ENCODE measurements around the gene PANK1.

The PANK1 gene

DNA sequence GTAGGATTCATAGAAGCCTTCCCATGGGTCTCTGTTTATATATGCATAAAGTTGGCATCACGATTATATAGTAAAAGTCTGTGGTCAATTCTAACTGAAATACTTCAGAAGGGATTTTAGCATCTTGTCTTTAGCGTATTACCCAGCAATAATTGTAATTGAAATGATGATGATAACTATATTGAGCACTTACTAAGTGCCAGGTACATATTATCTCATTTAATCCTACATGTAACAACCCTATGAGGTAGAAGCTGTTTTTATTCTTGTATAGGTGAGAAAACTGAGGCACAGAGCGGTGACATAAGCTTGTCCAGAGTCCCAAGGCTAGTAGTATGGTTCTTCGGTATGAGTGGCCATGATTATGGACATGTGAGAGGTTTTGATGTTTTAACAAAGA lies 33.8 kb downstream of the PANK1 start:
- DNase-seq: no peak
- Histone ChIP-seq H3K36me3 (replicated peaks; ENCODE audit: insufficient read depth, low read length) (no peaks in the 10 kb centered on the region), H3K27ac (ENCODE audit: low read length) (no peak overlapping the region), H3K9ac (ENCODE audit: low read length) (no peak overlapping the region), H3K4me2 (ENCODE audit: low read depth, low read length) (no peak overlapping the region), H3K27me3 (replicated peaks; ENCODE audit: insufficient read depth, low read length) (no peaks in the 10 kb centered on the region), H3F3A (ENCODE audit: insufficient read depth, low read length) (no peaks in the 10 kb centered on the region), H3K9me3 (replicated peaks; ENCODE audit: insufficient read depth, low read length) (no peaks in the 10 kb centered on the region), H2AFZ (ENCODE audit: low read length) (no peak overlapping the region), H3K4me1 (ENCODE audit: low read length) (no peaks in the 10 kb centered on the region), H3K4me3 (ENCODE audit: low read length) (no peak overlapping the region), H3K79me2 (ENCODE audit: low read length) (no peaks in the 10 kb centered on the region), H4K20me1 (ENCODE audit: insufficient read depth, low read length) (no peaks in the 10 kb centered on the region), H3K9me2 (replicated peaks; ENCODE audit: insufficient read depth, low read length) (no peaks in the 10 kb centered on the region)
- no peak for TF ChIP-seq EZH2 (optimal IDR thresholded peaks at IDR 0.05; ENCODE audit: low read depth, low read length)

DNA sequence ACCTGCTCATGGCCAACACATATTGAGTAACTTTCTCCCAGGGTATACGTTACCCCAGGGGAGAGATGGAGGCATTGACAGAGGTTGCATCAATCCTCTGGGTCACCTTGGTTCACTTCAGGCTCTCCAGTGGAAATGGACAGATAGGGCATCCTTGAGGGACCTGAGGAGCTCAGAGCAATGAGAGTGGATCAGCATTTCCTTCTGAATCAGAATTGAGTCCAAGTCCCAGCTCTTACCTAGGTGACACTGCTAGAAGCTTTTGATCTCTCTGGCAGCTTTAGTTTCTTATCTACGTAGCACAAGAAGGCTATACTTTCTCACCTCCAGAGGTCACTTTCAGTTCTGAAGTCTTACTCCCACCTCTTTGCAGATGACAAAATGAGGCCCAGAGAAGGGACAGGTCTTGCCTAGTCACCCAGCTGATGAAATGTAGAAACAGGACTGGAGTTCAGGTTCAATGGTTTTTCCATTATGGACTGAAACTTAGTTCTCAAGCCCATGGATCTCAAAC lies 35.2 kb downstream of the PANK1 start:
- Histone ChIP-seq H3K79me2 (ENCODE audit: low read length) (no peaks in the 10 kb centered on the region), H3K27ac (ENCODE audit: low read length) (no peak overlapping the region), H3K4me2 (ENCODE audit: low read depth, low read length) (no peak overlapping the region), H3K4me1 (ENCODE audit: low read length) (no peaks in the 10 kb centered on the region), H3K9ac (ENCODE audit: low read length) (no peak overlapping the region), H4K20me1 (ENCODE audit: insufficient read depth, low read length) (no peaks in the 10 kb centered on the region), H3F3A (ENCODE audit: insufficient read depth, low read length) (no peaks in the 10 kb centered on the region), H2AFZ (ENCODE audit: low read length) (no peak overlapping the region), H3K9me3 (replicated peaks; ENCODE audit: insufficient read depth, low read length) (no peaks in the 10 kb centered on the region), H3K27me3 (replicated peaks; ENCODE audit: insufficient read depth, low read length) (no peaks in the 10 kb centered on the region), H3K4me3 (ENCODE audit: low read length) (no peak overlapping the region), H3K36me3 (replicated peaks; ENCODE audit: insufficient read depth, low read length) (no peaks in the 10 kb centered on the region), H3K9me2 (replicated peaks; ENCODE audit: insufficient read depth, low read length) (no peaks in the 10 kb centered on the region)
- DNase-seq: peak; percentile 27
- TF ChIP-seq EZH2phosphoT487 (IDR thresholded peaks at IDR 0.05; ENCODE audit: low read length) (no peak), EZH2 (optimal IDR thresholded peaks at IDR 0.05; ENCODE audit: low read depth, low read length) (no peak)
- TF ChIP-seq, protein P1, sequence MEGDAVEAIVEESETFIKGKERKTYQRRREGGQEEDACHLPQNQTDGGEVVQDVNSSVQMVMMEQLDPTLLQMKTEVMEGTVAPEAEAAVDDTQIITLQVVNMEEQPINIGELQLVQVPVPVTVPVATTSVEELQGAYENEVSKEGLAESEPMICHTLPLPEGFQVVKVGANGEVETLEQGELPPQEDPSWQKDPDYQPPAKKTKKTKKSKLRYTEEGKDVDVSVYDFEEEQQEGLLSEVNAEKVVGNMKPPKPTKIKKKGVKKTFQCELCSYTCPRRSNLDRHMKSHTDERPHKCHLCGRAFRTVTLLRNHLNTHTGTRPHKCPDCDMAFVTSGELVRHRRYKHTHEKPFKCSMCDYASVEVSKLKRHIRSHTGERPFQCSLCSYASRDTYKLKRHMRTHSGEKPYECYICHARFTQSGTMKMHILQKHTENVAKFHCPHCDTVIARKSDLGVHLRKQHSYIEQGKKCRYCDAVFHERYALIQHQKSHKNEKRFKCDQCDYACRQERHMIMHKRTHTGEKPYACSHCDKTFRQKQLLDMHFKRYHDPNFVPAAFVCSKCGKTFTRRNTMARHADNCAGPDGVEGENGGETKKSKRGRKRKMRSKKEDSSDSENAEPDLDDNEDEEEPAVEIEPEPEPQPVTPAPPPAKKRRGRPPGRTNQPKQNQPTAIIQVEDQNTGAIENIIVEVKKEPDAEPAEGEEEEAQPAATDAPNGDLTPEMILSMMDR (IDR thresholded peaks at IDR 0.05; ENCODE audit: low read length): no peak

DNA sequence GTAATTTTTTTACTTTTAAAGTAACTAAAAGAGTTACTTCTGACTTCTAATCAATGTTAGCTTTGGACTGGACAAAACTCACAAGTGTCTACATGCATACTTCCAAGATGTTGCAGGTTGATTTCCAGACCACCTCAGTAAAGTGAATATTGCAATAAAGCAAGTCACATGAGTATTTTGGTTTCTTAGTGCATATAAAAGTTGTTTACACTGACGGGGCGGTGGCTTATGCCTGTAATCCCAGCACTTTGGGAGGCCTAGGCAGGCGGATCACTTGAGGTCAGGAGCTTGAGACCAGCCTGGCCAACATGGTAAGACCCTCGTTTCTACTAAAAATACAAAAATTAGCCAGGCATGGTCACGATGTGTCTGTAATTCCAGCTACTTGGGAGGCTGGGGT lies 40.8 kb downstream of the PANK1 start:
- H3K4me2 ChIP-seq (ENCODE audit: low read depth, low read length): no peak overlapping the region
- no peaks in the 10 kb centered on the region for H3K36me3 ChIP-seq (replicated peaks; ENCODE audit: insufficient read depth, low read length)
- H4K20me1 ChIP-seq (ENCODE audit: insufficient read depth, low read length): no peaks in the 10 kb centered on the region
- no peak overlapping the region for H3K4me3 ChIP-seq (ENCODE audit: low read length)
- no peaks in the 10 kb centered on the region for H3F3A ChIP-seq (ENCODE audit: insufficient read depth, low read length)
- no peak for TF ChIP-seq EZH2phosphoT487 (IDR thresholded peaks at IDR 0.05; ENCODE audit: low read length)
- no peak for TF ChIP-seq EZH2 (optimal IDR thresholded peaks at IDR 0.05; ENCODE audit: low read depth, low read length)
- no peak overlapping the region for H2AFZ ChIP-seq (ENCODE audit: low read length)
- H3K9ac ChIP-seq (ENCODE audit: low read length): no peak overlapping the region
- H3K27ac ChIP-seq (ENCODE audit: low read length): no peak overlapping the region
- no peaks in the 10 kb centered on the region for H3K27me3 ChIP-seq (replicated peaks; ENCODE audit: insufficient read depth, low read length)
- no peak for DNase-seq
- no peaks in the 10 kb centered on the region for H3K9me3 ChIP-seq (replicated peaks; ENCODE audit: insufficient read depth, low read length)
- no peaks in the 10 kb centered on the region for H3K79me2 ChIP-seq (ENCODE audit: low read length)
- no peaks in the 10 kb centered on the region for H3K9me2 ChIP-seq (replicated peaks; ENCODE audit: insufficient read depth, low read length)
- no peaks in the 10 kb centered on the region for H3K4me1 ChIP-seq (ENCODE audit: low read length)

DNA sequence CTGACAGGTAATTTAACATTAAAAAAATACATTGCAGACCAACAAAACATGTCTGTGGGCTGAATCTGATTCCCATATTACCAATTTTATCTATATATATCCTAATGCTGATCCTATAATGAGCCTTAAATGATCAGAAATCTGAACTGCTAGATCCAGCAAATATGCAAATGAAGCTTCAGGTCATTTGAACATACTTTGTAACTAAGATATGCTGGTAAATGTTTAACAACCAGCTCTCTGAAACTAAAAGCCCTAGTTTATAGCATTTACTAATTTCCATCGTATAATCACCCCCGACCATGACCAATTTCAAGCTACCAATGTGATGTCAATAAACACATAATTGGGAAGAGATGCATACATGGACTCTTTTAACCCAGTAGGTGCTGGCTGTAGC lies 42.1 kb downstream of the PANK1 start:
- TF ChIP-seq EZH2phosphoT487 (IDR thresholded peaks at IDR 0.05; ENCODE audit: low read length) (no peak), EZH2 (optimal IDR thresholded peaks at IDR 0.05; ENCODE audit: low read depth, low read length) (no peak)
- TF ChIP-seq, protein P1 (IDR thresholded peaks at IDR 0.05; ENCODE audit: low read length): no peak
- no peaks in the 10 kb centered on the region for H3K27me3 ChIP-seq (replicated peaks; ENCODE audit: insufficient read depth, low read length)
- no peak overlapping the region for H3K27ac ChIP-seq (ENCODE audit: low read length)
- H3K9me2 ChIP-seq (replicated peaks; ENCODE audit: insufficient read depth, low read length): no peaks in the 10 kb centered on the region
- H3K36me3 ChIP-seq (replicated peaks; ENCODE audit: insufficient read depth, low read length): no peaks in the 10 kb centered on the region
- DNase-seq: no peak
- no peaks in the 10 kb centered on the region for H4K20me1 ChIP-seq (ENCODE audit: insufficient read depth, low read length)
- H3K79me2 ChIP-seq (ENCODE audit: low read length): no peaks in the 10 kb centered on the region
- H3K4me1 ChIP-seq (ENCODE audit: low read length): no peaks in the 10 kb centered on the region
- no peaks in the 10 kb centered on the region for H3F3A ChIP-seq (ENCODE audit: insufficient read depth, low read length)
- H3K4me3 ChIP-seq (ENCODE audit: low read length): no peak overlapping the region
- no peak overlapping the region for H3K9ac ChIP-seq (ENCODE audit: low read length)
- no peak overlapping the region for H2AFZ ChIP-seq (ENCODE audit: low read length)
- no peak overlapping the region for H3K4me2 ChIP-seq (ENCODE audit: low read depth, low read length)
- no peaks in the 10 kb centered on the region for H3K9me3 ChIP-seq (replicated peaks; ENCODE audit: insufficient read depth, low read length)
